Measurements from ENCODE around the gene ACTN2. TPM values are rescaled to one million over a fixed set of nuclear protein-coding genes. Genes with fewer than 3 reads are reported as not detected.

ACTN2 gene
- total RNA-seq, 1 experiment from 2014 or later: 0.49 TPM

GRCh38 chr1:236645016-236645680 is 41.2 kb upstream of the ACTN2 start:
- TF ChIP-seq CTCF (IDR thresholded peaks at IDR 0.05) (no peak), REST (IDR thresholded peaks at IDR 0.05; ENCODE audit: insufficient read depth in 1 of 2, low read depth in 2 of 2, low read length in 1 of 2) (no peak), TCF7L2 (IDR thresholded peaks at IDR 0.05; ENCODE audit: low read depth, low read length) (no peak), SIN3A (IDR thresholded peaks at IDR 0.05; ENCODE audit: borderline replicate concordance, insufficient read depth, low read depth, low read length) (no peak), POLR2AphosphoS5 (IDR thresholded peaks at IDR 0.05; ENCODE audit: low read depth, low read length) (no peak)
- Histone ChIP-seq H3K9me3 (ENCODE audit: control insufficient read depth, insufficient read depth, low read depth, low read length) (no peaks in the 10 kb centered on the region), H3K27me3 (ENCODE audit: control insufficient read depth, insufficient read depth, low read length) (no peaks in the 10 kb centered on the region), H3K36me3 (ENCODE audit: control insufficient read depth, insufficient read depth, low read length) (no peaks in the 10 kb centered on the region), H3K27ac (ENCODE audit: low read length) (no peak overlapping the region), H3K4me1 (ENCODE audit: control insufficient read depth, insufficient read depth, low read length) (no peaks in the 10 kb centered on the region), H3K4me3 (ENCODE audit: low read depth in 2 of 2, low read length in 2 of 2) (no peak overlapping the region)
- DNase-seq (ENCODE audit: low read depth, low spot score) (no peak), ATAC-seq (no peak)
- in situ Hi-C loops (cut with HindIII; ENCODE audit: low pct_unique_long_range_greater_than_20kb, low sequenced_read_pairs) (no loop called here), intact Hi-C loops (cut with micrococcal nuclease; ENCODE audit: unreplicated experiment) (no loop called here)
- POLR2A ChIA-PET: no interaction called here
- no TSS peak for BruUV-seq (replicated peaks)
- CTCF ChIA-PET: no interaction called here

- CTCF ChIA-PET: interaction anchor here (0.6 kb wide), 1 partner anchor 46 kb away, joined by 3 read pairs; no protein-coding TSS in a partner anchor
These were observed 31.8 kb upstream of the ACTN2 start for GRCh38 chr1:236654511-236654910.

More at GRCh38 chr1:236654511-236654910, 31.8 kb upstream of the ACTN2 start:
- no peak overlapping the region for H3K4me3 ChIP-seq (ENCODE audit: low read depth in 2 of 2, low read length in 2 of 2)
- TF ChIP-seq POLR2AphosphoS5 (IDR thresholded peaks at IDR 0.05; ENCODE audit: low read depth, low read length) (no peak), CTCF (IDR thresholded peaks at IDR 0.05) (no peak), TCF7L2 (IDR thresholded peaks at IDR 0.05; ENCODE audit: low read depth, low read length) (no peak), REST (IDR thresholded peaks at IDR 0.05; ENCODE audit: insufficient read depth in 1 of 2, low read depth in 2 of 2, low read length in 1 of 2) (no peak), SIN3A (IDR thresholded peaks at IDR 0.05; ENCODE audit: borderline replicate concordance, insufficient read depth, low read depth, low read length) (no peak)
- no peaks in the 10 kb centered on the region for H3K9me3 ChIP-seq (ENCODE audit: control insufficient read depth, insufficient read depth, low read depth, low read length)
- in situ Hi-C loops (cut with HindIII; ENCODE audit: low pct_unique_long_range_greater_than_20kb, low sequenced_read_pairs): no loop called here
- H3K27me3 ChIP-seq (ENCODE audit: control insufficient read depth, insufficient read depth, low read length): no peaks in the 10 kb centered on the region
- DNase-seq (ENCODE audit: low read depth, low spot score) (no peak), ATAC-seq (no peak)
- H3K27ac ChIP-seq (ENCODE audit: low read length): no peak overlapping the region
- H3K36me3 ChIP-seq (ENCODE audit: control insufficient read depth, insufficient read depth, low read length): no peaks in the 10 kb centered on the region
- H3K4me1 ChIP-seq (ENCODE audit: control insufficient read depth, insufficient read depth, low read length): no peaks in the 10 kb centered on the region
- POLR2A ChIA-PET: no interaction called here
- intact Hi-C loops (cut with micrococcal nuclease; ENCODE audit: unreplicated experiment): no loop called here
- BruUV-seq (replicated peaks): no TSS peak
